Amniotic epithelial cell (primary cell): ENCODE results near the gene KRT33B.
"Not testable (repeated sequence)": the region's sequence is repeated elsewhere in the genome, so short reads cannot be mapped to it uniquely, and the experiment has no call there.

Experiments used
- DNase-seq: peaks from one replicate; pipeline ENCODE4 v3.0.0-alpha.2; 2010; ENCODE audit warnings: low read depth

KRT33B gene

GRCh38 chr17:41347869-41348760, 21.5 kb downstream of the KRT33B start:
- DNase-seq = no peak

- DNase-seq = not testable (repeated sequence)
These were observed 23.2 kb downstream of the KRT33B start for GRCh38 chr17:41346421-41346820.

GRCh38 chr17:41345992-41346391, 23.6 kb downstream of the KRT33B start:
- no peak for DNase-seq

GRCh38 chr17:41343029-41343428, 26.6 kb downstream of the KRT33B start:
- no peak for DNase-seq

- no peak for DNase-seq
These were observed 28.4 kb downstream of the KRT33B start for GRCh38 chr17:41340934-41341861.

- no peak for DNase-seq
These were observed 29.1 kb downstream of the KRT33B start for GRCh38 chr17:41340494-41340893.

GRCh38 chr17:41339571-41340172, 29.9 kb downstream of the KRT33B start:
- DNase-seq = no peak

GRCh38 chr17:41338961-41339485, 30.6 kb downstream of the KRT33B start:
- peak; percentile 81 for DNase-seq

GRCh38 chr17:41335747-41336146, 33.9 kb downstream of the KRT33B start:
- DNase-seq = no peak

- no peak for DNase-seq
These were observed 35.0 kb downstream of the KRT33B start for GRCh38 chr17:41334385-41335305.

GRCh38 chr17:41333836-41334235, 35.8 kb downstream of the KRT33B start:
- no peak for DNase-seq

GRCh38 chr17:41333098-41333497, 36.5 kb downstream of the KRT33B start:
- no peak for DNase-seq

GRCh38 chr17:41332239-41332638, 37.4 kb downstream of the KRT33B start:
- no peak for DNase-seq

GRCh38 chr17:41331606-41332005, 38.0 kb downstream of the KRT33B start:
- no peak for DNase-seq

GRCh38 chr17:41329279-41329948, 40.2 kb downstream of the KRT33B start:
- peak; percentile 43 for DNase-seq

- no peak for DNase-seq
These were observed 41.4 kb downstream of the KRT33B start for GRCh38 chr17:41328207-41328606.

- no peak for DNase-seq
These were observed 42.0 kb downstream of the KRT33B start for GRCh38 chr17:41327411-41328120.

- DNase-seq = no peak
These were observed 43.2 kb downstream of the KRT33B start for GRCh38 chr17:41326173-41327145.

GRCh38 chr17:41325611-41326010, 44.0 kb downstream of the KRT33B start:
- DNase-seq = no peak
